Neuron (in vitro differentiated cells): ENCODE measurements around the gene MAGEC3.

ENCODE experiments used
- H2AFZ ChIP-seq: one replicate; pipeline ENCODE4 v1.6.1; 2013; ENCODE audit warnings: low read depth, mild to moderate bottlenecking, inconsistent platforms, low read length, moderate library complexity
- H3K27me3 ChIP-seq: one replicate; pipeline ENCODE4 v1.6.1; 2013; ENCODE audit warnings: low read length; ENCODE audit not compliant: insufficient read depth
- H3K36me3 ChIP-seq: one replicate; pipeline ENCODE4 v1.6.1; 2013; ENCODE audit warnings: low read length; ENCODE audit not compliant: insufficient read depth
- H3K4me1 ChIP-seq: one replicate; pipeline ENCODE4 v1.6.1; 2013; ENCODE audit warnings: low read length; ENCODE audit not compliant: insufficient read depth
- H3K4me3 ChIP-seq: 2 replicates; pipeline ENCODE4 v1.5.1; 2013; ENCODE audit warnings: mild to moderate bottlenecking, low read length, moderate library complexity
- H3K9me3 ChIP-seq: one replicate; pipeline ENCODE4 v1.6.1; 2013; ENCODE audit warnings: low read length

MAGEC3 gene

GRCh38 chrX:141903400-141904155 is 65.5 kb downstream of the MAGEC3 start, which contains the start of gene MAGEC1:
Gene MAGEC1 (plus strand): TSS chrX:141903894. CDS start chrX:141905073, 1,179 bp downstream.
- H3K9me3 ChIP-seq = no peaks in the 10 kb centered on the region

GRCh38 chrX:141904262-141904661 is 66.1 kb downstream of the MAGEC3 start:
- no peak overlapping the region for H3K4me3 ChIP-seq
- no peaks in the 10 kb centered on the region for H3K4me1 ChIP-seq
- no peaks in the 10 kb centered on the region for H3K9me3 ChIP-seq
- H3K27me3 ChIP-seq = no peaks in the 10 kb centered on the region
- H3K36me3 ChIP-seq = no peaks in the 10 kb centered on the region
- H2AFZ ChIP-seq = no peak overlapping the region

More at GRCh38 chrX:141903400-141904155, 65.5 kb downstream of the MAGEC3 start, which contains the start of gene MAGEC1:
- Histone ChIP-seq H2AFZ (no peak within 1 kb of the TSS), H3K27me3 (no peaks in the 10 kb centered on the region), H3K4me3 (no peak within 1 kb of the TSS), H3K4me1 (no peaks in the 10 kb centered on the region), H3K36me3 (no peaks in the 10 kb centered on the region)

GRCh38 chrX:141917801-141918200 is 79.7 kb downstream of the MAGEC3 start:
- Histone ChIP-seq H3K4me3 (no peak overlapping the region), H3K27me3 (no peaks in the 10 kb centered on the region), H2AFZ (no peak overlapping the region), H3K9me3 (no peaks in the 10 kb centered on the region), H3K36me3 (no peaks in the 10 kb centered on the region), H3K4me1 (no peaks in the 10 kb centered on the region)

- no peaks in the 10 kb centered on the region for H3K36me3 ChIP-seq
- no peaks in the 10 kb centered on the region for H3K4me1 ChIP-seq
- H3K9me3 ChIP-seq = no peaks in the 10 kb centered on the region
- H3K27me3 ChIP-seq = no peaks in the 10 kb centered on the region
- no peak overlapping the region for H3K4me3 ChIP-seq
- H2AFZ ChIP-seq = no peak overlapping the region
These were observed 86.2 kb downstream of the MAGEC3 start for GRCh38 chrX:141924293-141924692.

GRCh38 chrX:141928432-141928831 is 90.3 kb downstream of the MAGEC3 start:
- Histone ChIP-seq H3K4me1 (no peaks in the 10 kb centered on the region), H3K9me3 (no peaks in the 10 kb centered on the region), H3K4me3 (no peak overlapping the region)

GRCh38 chrX:141934059-141934641 is 96.0 kb downstream of the MAGEC3 start:
- Histone ChIP-seq H3K27me3 (no peaks in the 10 kb centered on the region), H3K4me1 (no peaks in the 10 kb centered on the region), H3K4me3 (no peak overlapping the region), H2AFZ (no peak overlapping the region), H3K9me3 (no peaks in the 10 kb centered on the region), H3K36me3 (no peaks in the 10 kb centered on the region)

More at GRCh38 chrX:141928432-141928831, 90.3 kb downstream of the MAGEC3 start:
- no peaks in the 10 kb centered on the region for H3K36me3 ChIP-seq
- H3K27me3 ChIP-seq = no peaks in the 10 kb centered on the region
- no peak overlapping the region for H2AFZ ChIP-seq

- Histone ChIP-seq H3K9me3 (no peaks in the 10 kb centered on the region), H3K4me1 (no peaks in the 10 kb centered on the region), H3K36me3 (no peaks in the 10 kb centered on the region), H3K4me3 (no peak overlapping the region), H2AFZ (no peak overlapping the region), H3K27me3 (no peaks in the 10 kb centered on the region)
These were observed 97.5 kb downstream of the MAGEC3 start for GRCh38 chrX:141935645-141936044.

GRCh38 chrX:141936080-141936479 is 98.0 kb downstream of the MAGEC3 start:
- Histone ChIP-seq H3K4me3 (no peak overlapping the region), H3K36me3 (no peaks in the 10 kb centered on the region), H3K4me1 (no peaks in the 10 kb centered on the region), H3K9me3 (no peaks in the 10 kb centered on the region), H2AFZ (no peak overlapping the region), H3K27me3 (no peaks in the 10 kb centered on the region)

- no peaks in the 10 kb centered on the region for H3K36me3 ChIP-seq
- no peak overlapping the region for H2AFZ ChIP-seq
- no peaks in the 10 kb centered on the region for H3K9me3 ChIP-seq
- H3K4me1 ChIP-seq = no peaks in the 10 kb centered on the region
- H3K4me3 ChIP-seq = no peak overlapping the region
- peaks cover 4% of the 10 kb centered on the region for H3K27me3 ChIP-seq
These were observed 103.1 kb downstream of the MAGEC3 start for GRCh38 chrX:141941234-141941633.

- H2AFZ ChIP-seq = no peak overlapping the region
- H3K27me3 ChIP-seq = peaks cover 4% of the 10 kb centered on the region
- H3K4me1 ChIP-seq = no peaks in the 10 kb centered on the region
- no peaks in the 10 kb centered on the region for H3K9me3 ChIP-seq
- no peaks in the 10 kb centered on the region for H3K36me3 ChIP-seq
- H3K4me3 ChIP-seq = no peak overlapping the region
These were observed 107.3 kb downstream of the MAGEC3 start for GRCh38 chrX:141945426-141945825.

- H3K9me3 ChIP-seq = no peaks in the 10 kb centered on the region
- no peak overlapping the region for H3K4me3 ChIP-seq
- no peaks in the 10 kb centered on the region for H3K36me3 ChIP-seq
- H2AFZ ChIP-seq = no peak overlapping the region
- no peaks in the 10 kb centered on the region for H3K27me3 ChIP-seq
- no peaks in the 10 kb centered on the region for H3K4me1 ChIP-seq
These were observed 109.2 kb downstream of the MAGEC3 start for GRCh38 chrX:141947350-141947749.
